Neural cell (in vitro differentiated cells): Measurements from ENCODE around the gene TXLNB.

Experiments
- EP300 ChIP-seq: fragments of 450-650 bp; conservative IDR thresholded peaks from 2 replicates; pipeline ENCODE4 v1.6.1; 2014; ENCODE audit warnings: antibody characterized with exemption, mild to moderate bottlenecking, moderate library complexity; ENCODE audit not compliant: poor library complexity, severe bottlenecking
- SMC3 ChIP-seq: fragments of 450-650 bp; conservative IDR thresholded peaks from 2 replicates; pipeline ENCODE4 v1.6.1; 2014; ENCODE audit warnings: antibody characterized with exemption, mild to moderate bottlenecking, moderate library complexity; ENCODE audit not compliant: poor library complexity
- TAF1 ChIP-seq: IDR thresholded peaks from 2 replicates; pipeline ENCODE4 v1.6.1; 2012; ENCODE audit warnings: low read depth
- TF ChIP-seq, protein P1 (sequence below): fragments of 450-650 bp; IDR thresholded peaks from 2 replicates; pipeline ENCODE4 v1.5.1; 2014; ENCODE audit warnings: antibody characterized with exemption, mild to moderate bottlenecking, moderate library complexity; ENCODE audit not compliant: poor library complexity, severe bottlenecking
- TF ChIP-seq, protein P2 (sequence below): IDR thresholded peaks from 2 replicates; pipeline ENCODE4 v1.6.1; 2012; ENCODE audit warnings: borderline replicate concordance

DNA sequence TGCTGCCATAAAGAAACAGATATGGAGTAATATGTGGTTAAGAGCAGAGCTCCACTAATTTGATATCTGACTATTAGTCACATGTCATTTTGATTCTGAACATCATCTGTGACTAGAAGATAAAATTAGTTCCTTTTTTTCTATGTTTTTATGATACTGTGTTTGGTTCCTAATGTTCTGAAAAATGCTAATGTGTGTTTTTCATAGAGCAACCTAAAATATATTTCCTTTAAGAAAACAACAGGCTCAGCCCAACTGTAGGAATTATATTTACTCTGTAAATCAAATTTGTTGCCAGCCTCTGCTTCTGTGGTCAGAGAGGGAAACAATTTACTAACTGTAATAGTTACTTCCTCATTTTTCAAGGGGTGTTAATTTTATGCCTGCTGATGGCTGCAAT, 33.3 kb upstream of the TXLNB start:
- TF ChIP-seq EP300 (no peak), TAF1 (no peak), SMC3 (no peak)
- TF ChIP-seq, protein P1, sequence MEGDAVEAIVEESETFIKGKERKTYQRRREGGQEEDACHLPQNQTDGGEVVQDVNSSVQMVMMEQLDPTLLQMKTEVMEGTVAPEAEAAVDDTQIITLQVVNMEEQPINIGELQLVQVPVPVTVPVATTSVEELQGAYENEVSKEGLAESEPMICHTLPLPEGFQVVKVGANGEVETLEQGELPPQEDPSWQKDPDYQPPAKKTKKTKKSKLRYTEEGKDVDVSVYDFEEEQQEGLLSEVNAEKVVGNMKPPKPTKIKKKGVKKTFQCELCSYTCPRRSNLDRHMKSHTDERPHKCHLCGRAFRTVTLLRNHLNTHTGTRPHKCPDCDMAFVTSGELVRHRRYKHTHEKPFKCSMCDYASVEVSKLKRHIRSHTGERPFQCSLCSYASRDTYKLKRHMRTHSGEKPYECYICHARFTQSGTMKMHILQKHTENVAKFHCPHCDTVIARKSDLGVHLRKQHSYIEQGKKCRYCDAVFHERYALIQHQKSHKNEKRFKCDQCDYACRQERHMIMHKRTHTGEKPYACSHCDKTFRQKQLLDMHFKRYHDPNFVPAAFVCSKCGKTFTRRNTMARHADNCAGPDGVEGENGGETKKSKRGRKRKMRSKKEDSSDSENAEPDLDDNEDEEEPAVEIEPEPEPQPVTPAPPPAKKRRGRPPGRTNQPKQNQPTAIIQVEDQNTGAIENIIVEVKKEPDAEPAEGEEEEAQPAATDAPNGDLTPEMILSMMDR = no peak
- TF ChIP-seq, protein P2, sequence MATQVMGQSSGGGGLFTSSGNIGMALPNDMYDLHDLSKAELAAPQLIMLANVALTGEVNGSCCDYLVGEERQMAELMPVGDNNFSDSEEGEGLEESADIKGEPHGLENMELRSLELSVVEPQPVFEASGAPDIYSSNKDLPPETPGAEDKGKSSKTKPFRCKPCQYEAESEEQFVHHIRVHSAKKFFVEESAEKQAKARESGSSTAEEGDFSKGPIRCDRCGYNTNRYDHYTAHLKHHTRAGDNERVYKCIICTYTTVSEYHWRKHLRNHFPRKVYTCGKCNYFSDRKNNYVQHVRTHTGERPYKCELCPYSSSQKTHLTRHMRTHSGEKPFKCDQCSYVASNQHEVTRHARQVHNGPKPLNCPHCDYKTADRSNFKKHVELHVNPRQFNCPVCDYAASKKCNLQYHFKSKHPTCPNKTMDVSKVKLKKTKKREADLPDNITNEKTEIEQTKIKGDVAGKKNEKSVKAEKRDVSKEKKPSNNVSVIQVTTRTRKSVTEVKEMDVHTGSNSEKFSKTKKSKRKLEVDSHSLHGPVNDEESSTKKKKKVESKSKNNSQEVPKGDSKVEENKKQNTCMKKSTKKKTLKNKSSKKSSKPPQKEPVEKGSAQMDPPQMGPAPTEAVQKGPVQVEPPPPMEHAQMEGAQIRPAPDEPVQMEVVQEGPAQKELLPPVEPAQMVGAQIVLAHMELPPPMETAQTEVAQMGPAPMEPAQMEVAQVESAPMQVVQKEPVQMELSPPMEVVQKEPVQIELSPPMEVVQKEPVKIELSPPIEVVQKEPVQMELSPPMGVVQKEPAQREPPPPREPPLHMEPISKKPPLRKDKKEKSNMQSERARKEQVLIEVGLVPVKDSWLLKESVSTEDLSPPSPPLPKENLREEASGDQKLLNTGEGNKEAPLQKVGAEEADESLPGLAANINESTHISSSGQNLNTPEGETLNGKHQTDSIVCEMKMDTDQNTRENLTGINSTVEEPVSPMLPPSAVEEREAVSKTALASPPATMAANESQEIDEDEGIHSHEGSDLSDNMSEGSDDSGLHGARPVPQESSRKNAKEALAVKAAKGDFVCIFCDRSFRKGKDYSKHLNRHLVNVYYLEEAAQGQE = no peak
